PC-9 (cell line): ENCODE measurements around the gene USP31. TPM values are rescaled to one million over a fixed set of nuclear protein-coding genes. Genes with fewer than 3 reads are reported as not detected.

Experiments
- BruUV-seq: library from RNA; stranded (reverse); fragments of 400-500 nt; replicated peaks from 2 replicates; lab custom pipeline; 2021; lab: Mats Ljungman, UMichigan
- CTCF ChIA-PET: fragments of 300-600 bp; sonication (Branson Sonifier 250); formaldehyde crosslinking; loops from one replicate; lab custom pipeline; 2022; ENCODE audit warnings: antibody characterized with exemption; lab: Charles Lee
- POLR2A ChIA-PET: fragments of 300-600 bp; sonication (Branson Sonifier 250); formaldehyde crosslinking; loops from one replicate; lab custom pipeline; 2022; ENCODE audit warnings: antibody characterized with exemption; ENCODE audit not compliant: unreplicated experiment; lab: Charles Lee
- DNase-seq, 2 experiments: peaks; one replicate each; pipeline versions ENCODE4 v3.0.0 to v3.0.0-alpha.2; 2015 to 2022; ENCODE audit warnings: mixed read lengths in 1 of 2
- H2AFZ ChIP-seq: fragments of 200-600 bp; sonication (generic); 2 replicates; pipeline ENCODE4 v1.8.1; 2017; ENCODE audit warnings: antibody characterized with exemption
- H3F3A ChIP-seq: fragments of 200-600 bp; sonication (generic); 2 replicates; pipeline ENCODE4 v1.8.1; 2017; ENCODE audit warnings: antibody characterized with exemption, mild to moderate bottlenecking, low read depth; ENCODE audit not compliant: insufficient read depth
- H3K27ac ChIP-seq: fragments of 200-600 bp; sonication (generic); 2 replicates; pipeline ENCODE4 v1.6.1; 2016; ENCODE audit warnings: mixed run types
- H3K27me3 ChIP-seq: fragments of 200-600 bp; sonication (generic); 2 replicates; pipeline ENCODE4 v1.6.1; 2016; ENCODE audit warnings: low read depth, mixed run types; ENCODE audit not compliant: insufficient read depth
- H3K36me3 ChIP-seq: fragments of 200-600 bp; sonication (generic); 2 replicates; pipeline ENCODE4 v1.6.1; 2016; ENCODE audit warnings: low read depth, mixed run types
- H3K4me1 ChIP-seq: fragments of 200-600 bp; sonication (generic); replicated peaks from 2 replicates; pipeline ENCODE4 v1.6.1; 2016; ENCODE audit warnings: mixed run types; ENCODE audit not compliant: insufficient read depth
- H3K4me2 ChIP-seq: fragments of 200-600 bp; sonication (generic); 2 replicates; pipeline ENCODE4 v1.6.1; 2017; ENCODE audit warnings: mixed run types
- H3K4me3 ChIP-seq: fragments of 200-600 bp; sonication (generic); 2 replicates; pipeline ENCODE4 v1.6.1; 2016; ENCODE audit warnings: mixed run types
- H3K79me2 ChIP-seq: fragments of 200-600 bp; sonication (generic); 2 replicates; pipeline ENCODE4 v1.6.1; 2017; ENCODE audit warnings: low read depth, mixed run types
- H3K9me2 ChIP-seq: fragments of 200-600 bp; sonication (generic); 2 replicates; pipeline ENCODE4 v1.8.1; 2017; ENCODE audit warnings: mild to moderate bottlenecking; ENCODE audit not compliant: insufficient read depth
- H3K9me3 ChIP-seq: fragments of 200-600 bp; sonication (generic); 2 replicates; pipeline ENCODE4 v1.8.1; 2016; ENCODE audit warnings: low read depth; ENCODE audit not compliant: insufficient read depth
- H4K20me1 ChIP-seq: fragments of 200-600 bp; sonication (generic); 2 replicates; pipeline ENCODE4 v1.8.1; 2017; ENCODE audit not compliant: insufficient read depth
- EZH2 ChIP-seq: fragments of 200-600 bp; sonication (generic); IDR thresholded peaks from 2 replicates; pipeline ENCODE4 v1.8.0; 2017; ENCODE audit warnings: antibody characterized with exemption, low read depth
- intact Hi-C: fragments of 100-400 bp; cut with micrococcal nuclease; formaldehyde crosslinking; loops from one replicate; pipeline ENCODE4 v1.10.0; 2022; ENCODE audit not compliant: unreplicated experiment
- total RNA-seq: library from RNA; stranded (reverse); gene quantifications from 2 replicates; pipeline ENCODE4 v1.2.3, GENCODE V29; 2021
- TF ChIP-seq, protein P1 (sequence below): fragments of 200-600 bp; sonication (generic); conservative IDR thresholded peaks from 2 replicates; pipeline ENCODE4 v1.6.1; 2017; ENCODE audit warnings: mixed run types, antibody characterized with exemption, mild to moderate bottlenecking, moderate library complexity

Gene USP31
- total RNA-seq, 1 experiment from 2014 or later = 12.1 TPM

DNA sequence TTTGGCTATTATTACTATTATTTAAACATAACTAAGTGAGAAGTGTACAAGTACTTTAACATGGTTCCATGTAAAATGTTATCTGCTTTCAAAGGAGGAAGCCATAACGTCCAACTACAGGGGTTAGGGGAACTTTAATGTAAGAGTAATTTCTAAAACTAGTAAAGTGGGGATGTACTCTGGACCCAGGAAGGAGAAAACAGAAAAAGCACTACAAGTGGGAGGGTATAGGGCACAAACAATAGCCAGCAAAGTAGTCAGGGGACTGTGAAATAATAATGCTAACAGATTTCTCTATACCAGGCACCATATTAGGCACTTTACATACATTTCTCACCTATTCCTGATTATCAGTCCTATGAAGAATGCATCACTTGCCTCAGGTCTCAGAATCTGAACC is 19.6 kb downstream of the USP31 start:
- no peak overlapping the region for H3K27ac ChIP-seq
- CTCF ChIA-PET = no interaction called here
- H3K79me2 ChIP-seq = peaks cover 54% of the 10 kb centered on the region
- H3K27me3 ChIP-seq = no peaks in the 10 kb centered on the region
- no peak overlapping the region for H3K4me2 ChIP-seq
- intact Hi-C loops = no loop called here
- POLR2A ChIA-PET = no interaction called here
- no peak for TF ChIP-seq EZH2
- TF ChIP-seq, protein P1, sequence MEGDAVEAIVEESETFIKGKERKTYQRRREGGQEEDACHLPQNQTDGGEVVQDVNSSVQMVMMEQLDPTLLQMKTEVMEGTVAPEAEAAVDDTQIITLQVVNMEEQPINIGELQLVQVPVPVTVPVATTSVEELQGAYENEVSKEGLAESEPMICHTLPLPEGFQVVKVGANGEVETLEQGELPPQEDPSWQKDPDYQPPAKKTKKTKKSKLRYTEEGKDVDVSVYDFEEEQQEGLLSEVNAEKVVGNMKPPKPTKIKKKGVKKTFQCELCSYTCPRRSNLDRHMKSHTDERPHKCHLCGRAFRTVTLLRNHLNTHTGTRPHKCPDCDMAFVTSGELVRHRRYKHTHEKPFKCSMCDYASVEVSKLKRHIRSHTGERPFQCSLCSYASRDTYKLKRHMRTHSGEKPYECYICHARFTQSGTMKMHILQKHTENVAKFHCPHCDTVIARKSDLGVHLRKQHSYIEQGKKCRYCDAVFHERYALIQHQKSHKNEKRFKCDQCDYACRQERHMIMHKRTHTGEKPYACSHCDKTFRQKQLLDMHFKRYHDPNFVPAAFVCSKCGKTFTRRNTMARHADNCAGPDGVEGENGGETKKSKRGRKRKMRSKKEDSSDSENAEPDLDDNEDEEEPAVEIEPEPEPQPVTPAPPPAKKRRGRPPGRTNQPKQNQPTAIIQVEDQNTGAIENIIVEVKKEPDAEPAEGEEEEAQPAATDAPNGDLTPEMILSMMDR = no peak
- H3K36me3 ChIP-seq = no peaks in the 10 kb centered on the region
- H3K4me3 ChIP-seq = no peak overlapping the region
- H3K9me2 ChIP-seq = no peaks in the 10 kb centered on the region
- H3F3A ChIP-seq = no peaks in the 10 kb centered on the region
- no peak overlapping the region for H2AFZ ChIP-seq
- no peaks in the 10 kb centered on the region for H3K9me3 ChIP-seq
- DNase-seq = no peak
- H3K4me1 ChIP-seq = no peaks in the 10 kb centered on the region
- no TSS peak for BruUV-seq
- 0 out of 2 replicates have a peak, but pooled peaks cover 3% of the 10 kb centered on the region for H4K20me1 ChIP-seq

DNA sequence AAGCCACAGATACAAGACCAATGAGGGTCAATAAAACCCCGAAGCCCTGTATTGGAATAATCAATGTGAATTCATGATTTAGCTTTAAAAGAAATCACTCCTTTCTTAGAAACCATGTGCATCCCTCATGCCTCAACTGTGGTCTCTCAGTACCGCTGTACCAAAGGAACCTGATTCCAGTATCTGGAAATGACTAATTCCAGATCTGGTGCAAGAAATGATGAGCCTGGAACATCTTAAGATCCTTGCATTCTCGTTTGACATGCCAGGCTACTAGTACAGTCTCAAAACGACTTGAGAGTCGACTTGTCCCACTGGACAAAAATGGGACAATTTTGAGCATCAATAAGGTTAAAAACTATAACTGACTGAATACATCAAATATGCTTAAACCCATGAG is 21.2 kb downstream of the USP31 start:
- Histone ChIP-seq H3K9me2 (no peaks in the 10 kb centered on the region), H3K27me3 (no peaks in the 10 kb centered on the region), H3K4me2 (no peak overlapping the region), H4K20me1 (no peaks in the 10 kb centered on the region), H3K79me2 (peaks cover 52% of the 10 kb centered on the region), H3K9me3 (no peaks in the 10 kb centered on the region), H3K36me3 (no peaks in the 10 kb centered on the region), H3K4me3 (no peak overlapping the region), H3K4me1 (no peaks in the 10 kb centered on the region), H3K27ac (no peak overlapping the region), H3F3A (no peaks in the 10 kb centered on the region), H2AFZ (no peak overlapping the region)
- no TSS peak for BruUV-seq
- intact Hi-C loops = no loop called here
- TF ChIP-seq EZH2 = no peak
- TF ChIP-seq, protein P1 = no peak
- no peak for DNase-seq
- ChIA-PET CTCF (interaction anchor here (0.7 kb wide), 2 partner anchors 21 to 513 kb away, joined by 3 to 9 read pairs; partner anchors contain the start of gene DCTN5), POLR2A (no interaction called here)

DNA sequence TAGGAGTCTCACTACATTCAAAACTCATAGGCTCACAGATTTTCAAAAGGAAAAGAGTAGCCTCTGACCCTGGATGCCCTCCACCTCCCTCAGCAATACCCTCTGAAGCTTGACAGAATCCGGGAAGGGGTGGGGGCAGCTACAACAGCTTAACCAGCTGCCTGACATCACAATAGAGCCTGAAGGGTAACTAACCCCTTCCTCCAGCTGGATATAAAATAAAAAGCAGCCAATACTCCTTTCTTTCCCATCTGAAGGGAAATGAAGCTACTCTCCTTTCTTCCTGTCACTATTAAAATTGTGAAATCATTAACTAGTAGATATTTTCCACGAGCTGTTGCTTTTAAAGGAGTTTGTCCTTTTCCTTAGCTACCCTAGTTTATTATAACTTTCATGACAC is 24.0 kb downstream of the USP31 start:
- H3K36me3 ChIP-seq = no peaks in the 10 kb centered on the region
- no peaks in the 10 kb centered on the region for H3K4me1 ChIP-seq
- TF ChIP-seq EZH2 = no peak
- TF ChIP-seq, protein P1 = no peak
- intact Hi-C loops = no loop called here
- H3K4me2 ChIP-seq = no peak overlapping the region
- H3F3A ChIP-seq = no peaks in the 10 kb centered on the region
- POLR2A ChIA-PET = no interaction called here
- peaks cover 46% of the 10 kb centered on the region for H3K79me2 ChIP-seq
- no peak overlapping the region for H3K27ac ChIP-seq
- no peaks in the 10 kb centered on the region for H3K27me3 ChIP-seq
- CTCF ChIA-PET = no interaction called here
- H4K20me1 ChIP-seq = no peaks in the 10 kb centered on the region
- H3K9me2 ChIP-seq = no peaks in the 10 kb centered on the region
- H3K4me3 ChIP-seq = no peak overlapping the region
- H2AFZ ChIP-seq = no peak overlapping the region
- BruUV-seq = no TSS peak
- H3K9me3 ChIP-seq = no peaks in the 10 kb centered on the region
- DNase-seq = no peak
